Body of pancreas (tissue), 4 donors: ENCODE data around the gene SENP8. TPM values are rescaled to one million over a fixed set of nuclear protein-coding genes. Genes with fewer than 3 reads are reported as not detected.

Experiments
- ATAC-seq: fragments of 150-250 bp; one replicate; pipeline ENCODE4 v1.9.1; 2016
- DNase-seq, 4 donors: peaks; one replicate each; pipeline ENCODE4 v3.0.0-alpha.2; 2019
- H3K27ac ChIP-seq, 4 donors: fragments of 200-600 bp; sonication (generic); 1 replicate in 3 of 4; 2 replicates in 1 of 4; pipeline versions ENCODE4 v1.5.1 to v1.6.1; 2016 to 2019; ENCODE audit warnings: mild to moderate bottlenecking in 1 of 4, mixed read lengths in 1 of 4, moderate library complexity in 1 of 4
- H3K27me3 ChIP-seq, 2 donors: fragments of 200-600 bp; sonication (generic); one replicate each; pipeline ENCODE4 v1.6.0; 2016; ENCODE audit warnings: mild to moderate bottlenecking in 1 of 2
- H3K36me3 ChIP-seq, 2 donors: fragments of 200-600 bp; sonication (generic); replicated peaks in 1 of 2; 2 replicates each; pipeline ENCODE4 v1.5.1; 2016; ENCODE audit warnings: low read depth in 2 of 2; ENCODE audit not compliant: insufficient read depth in 1 of 2
- H3K4me1 ChIP-seq: fragments of 200-600 bp; sonication (generic); one replicate; pipeline ENCODE4 v1.6.0; 2016
- H3K4me3 ChIP-seq, 2 donors: fragments of 200-600 bp; sonication (generic); 1 replicate in 1 of 2; 2 replicates in 1 of 2; pipeline ENCODE4 v1.5.1; 2016 to 2019
- H3K9me3 ChIP-seq, 3 donors: fragments of 200-600 bp; sonication (generic); 1 replicate in 2 of 3; 2 replicates in 1 of 3; pipeline ENCODE4 v1.5.1; 2016
- CTCF ChIP-seq, 7 experiments: fragments of 450-650 bp in 4 of 7; fragments of 200-600 bp in 3 of 7; sonication (generic) in 3 of 7; IDR thresholded peaks; one replicate each; pipeline ENCODE4 v1.5.1; 2016 to 2019; ENCODE audit warnings: antibody characterized with exemption in 7 of 7
- POLR2A ChIP-seq, 3 donors: fragments of 450-650 bp; IDR thresholded peaks; one replicate each; pipeline ENCODE4 v1.6.1; 2016; ENCODE audit warnings: antibody characterized with exemption in 3 of 3, mild to moderate bottlenecking in 2 of 3
- WGBS, 2 donors: methylation state at CpG; one replicate each; pipeline ENCODE4 v1.1.5; 2017; 5-methylcytosine and 5-hydroxymethylcytosine counted together
- intact Hi-C: fragments of 100-400 bp; cut with DNase I; formaldehyde crosslinking; loops from one replicate; pipeline ENCODE4 v1.15.1; 2023
- total RNA-seq, 2 donors: library from RNA; depleted of rRNA; stranded (reverse); fragments of >200 nt; gene quantifications; one replicate each; pipeline ENCODE4 v1.1.0, GENCODE V29; 2016

Gene SENP8
- total RNA-seq, 2 donors from 2014 or later: 2.1 to 5.3 TPM

GRCh38 chr15:72136170-72137051 lies 18.2 kb downstream of the SENP8 start:
- Histone ChIP-seq H3K4me3 (no peak overlapping the region), H3K4me1 (peaks cover 2% of the 10 kb centered on the region), H3K36me3 (no peaks in the 10 kb centered on the region), H3K27me3 (no peaks in the 10 kb centered on the region), H3K27ac (no peak overlapping the region), H3K9me3 (no peaks in the 10 kb centered on the region)
- intact Hi-C loops: no loop called here
- no peak for ATAC-seq
- WGBS, 2 donors: 60 to 61% methylated on average over 4 of the region's 4 CpGs
- DNase-seq: no peak
- no peak for TF ChIP-seq POLR2A (IDR thresholded peaks at IDR 0.05)
- no peak for TF ChIP-seq CTCF (IDR thresholded peaks at IDR 0.05)

GRCh38 chr15:72139667-72140066 lies 21.5 kb downstream of the SENP8 start:
- Histone ChIP-seq H3K36me3 (no peaks in the 10 kb centered on the region), H3K9me3 (no peaks in the 10 kb centered on the region), H3K4me3 (no peak overlapping the region), H3K27me3 (no peaks in the 10 kb centered on the region), H3K27ac (no peak overlapping the region), H3K4me1 (peaks cover 6% of the 10 kb centered on the region)
- ATAC-seq (no peak), DNase-seq (no peak)
- intact Hi-C loops: no loop called here
- WGBS, 2 donors: 97 to 100% methylated on average over 4 of the region's 4 CpGs
- TF ChIP-seq CTCF (IDR thresholded peaks at IDR 0.05) (no peak), POLR2A (IDR thresholded peaks at IDR 0.05) (no peak)

- 94 to 97% methylated on average over 3 of the region's 3 CpGs for WGBS, 2 donors
- Histone ChIP-seq H3K4me1 (peaks cover 6% of the 10 kb centered on the region), H3K27me3 (no peaks in the 10 kb centered on the region), H3K9me3 (no peaks in the 10 kb centered on the region), H3K4me3 (no peak overlapping the region), H3K27ac (no peak overlapping the region), H3K36me3 (no peaks in the 10 kb centered on the region)
- TF ChIP-seq CTCF (IDR thresholded peaks at IDR 0.05): no peak
- intact Hi-C loops: no loop called here
- DNase-seq (no peak), ATAC-seq (no peak)
Observed at GRCh38 chr15:72140088-72140487, 21.9 kb downstream of the SENP8 start.

GRCh38 chr15:72141171-72142084 lies 23.2 kb downstream of the SENP8 start:
- no peaks in the 10 kb centered on the region for H3K27me3 ChIP-seq
- WGBS, 2 donors: 29 to 39% methylated on average over 4 of the region's 4 CpGs
- no peak for DNase-seq
- TF ChIP-seq POLR2A (IDR thresholded peaks at IDR 0.05): no peak
- no peak for TF ChIP-seq CTCF (IDR thresholded peaks at IDR 0.05)
- H3K4me3 ChIP-seq: no peak overlapping the region
- intact Hi-C loops: no loop called here
- H3K27ac ChIP-seq: no peak overlapping the region
- H3K36me3 ChIP-seq: no peaks in the 10 kb centered on the region
- peaks cover 6% of the 10 kb centered on the region for H3K4me1 ChIP-seq
- no peaks in the 10 kb centered on the region for H3K9me3 ChIP-seq
- ATAC-seq: no peak
